HepG2 (cell line): Measurements from ENCODE around the gene SECTM1. TPM values are rescaled to one million over a fixed set of nuclear protein-coding genes. Genes with fewer than 3 reads are reported as not detected.

Source experiments
- AGO2 ChIP-seq: fragments of 200-400 bp; formaldehyde crosslinking; optimal IDR thresholded peaks from 2 replicates; pipeline ENCODE3; 2017; ENCODE audit warnings: mild to moderate bottlenecking, low read depth, low read length, moderate library complexity
- ATF7 ChIP-seq, 2 experiments: fragments of 450-650 bp in 1 of 2; sonication (generic) in 1 of 2; formaldehyde crosslinking in 1 of 2; IDR thresholded peaks; 2 replicates each; pipeline versions ENCODE4 v1.4.0 to v1.6.1; 2016 to 2020; ENCODE audit warnings: antibody characterized with exemption in 1 of 2, mild to moderate bottlenecking in 1 of 2, missing genetic modification reagents in 1 of 2
- BHLHE40 ChIP-seq: IDR thresholded peaks from 2 replicates; pipeline ENCODE4 v1.6.1; 2011; ENCODE audit warnings: low read length, improper control_type of control experiment
- BRD4 ChIP-seq: sonication (generic); formaldehyde crosslinking; IDR thresholded peaks from 2 replicates; pipeline ENCODE4 v1.4.0; 2020; ENCODE audit warnings: missing genetic modification reagents
- GFI1 ChIP-seq: sonication (generic); formaldehyde crosslinking; IDR thresholded peaks from 2 replicates; pipeline ENCODE4 v1.5.0; 2020; ENCODE audit warnings: missing genetic modification reagents, mild to moderate bottlenecking, borderline replicate concordance
- HES4 ChIP-seq: sonication (generic); formaldehyde crosslinking; IDR thresholded peaks from 2 replicates; pipeline ENCODE4 v1.9.0; 2021; ENCODE audit warnings: mild to moderate bottlenecking, missing genetic modification reagents, borderline replicate concordance
- NFIB ChIP-seq: sonication (generic); formaldehyde crosslinking; IDR thresholded peaks from 2 replicates; pipeline ENCODE4 v1.9.0; 2021; ENCODE audit warnings: missing genetic modification reagents, mild to moderate bottlenecking, borderline replicate concordance
- NFYB ChIP-seq: sonication (generic); formaldehyde crosslinking; IDR thresholded peaks from 2 replicates; pipeline ENCODE4 v1.4.0; 2020; ENCODE audit warnings: missing genetic modification reagents
- PCBP2 ChIP-seq: fragments of 200-400 bp; formaldehyde crosslinking; optimal IDR thresholded peaks from 2 replicates; pipeline ENCODE3; 2018; ENCODE audit warnings: low read length, low read depth; ENCODE audit not compliant: poor library complexity, severe bottlenecking
- RXRA ChIP-seq: sonication (generic); formaldehyde crosslinking; IDR thresholded peaks from 2 replicates; pipeline ENCODE4 v1.5.1; 2020; ENCODE audit warnings: missing genetic modification reagents
- SAP130 ChIP-seq: IDR thresholded peaks from 2 replicates; pipeline ENCODE4 v1.6.1; 2016; ENCODE audit warnings: low read depth
- SIN3A ChIP-seq: IDR thresholded peaks from 2 replicates; pipeline ENCODE4 v1.6.1; 2011; ENCODE audit warnings: low read depth, mild to moderate bottlenecking, control low read depth, low read length, borderline replicate concordance
- SRSF1 ChIP-seq: fragments of 200-400 bp; formaldehyde crosslinking; optimal IDR thresholded peaks from 2 replicates; pipeline ENCODE3; 2017; ENCODE audit warnings: mild to moderate bottlenecking, low read depth, low read length, moderate library complexity
- TARDBP ChIP-seq: sonication (generic); formaldehyde crosslinking; IDR thresholded peaks from 2 replicates; pipeline ENCODE4 v1.8.0; 2022; ENCODE audit warnings: mild to moderate bottlenecking, missing genetic modification reagents
- TCF7L2 ChIP-seq: IDR thresholded peaks from 2 replicates; pipeline ENCODE4 v1.6.1; 2011; ENCODE audit warnings: mild to moderate bottlenecking, low read depth, low read length, moderate library complexity
- TRIM24 ChIP-seq: sonication (generic); formaldehyde crosslinking; IDR thresholded peaks from 2 replicates; pipeline ENCODE4 v1.8.0; 2022; ENCODE audit warnings: mild to moderate bottlenecking, missing genetic modification reagents
- XBP1 ChIP-seq: sonication (generic); formaldehyde crosslinking; IDR thresholded peaks from 2 replicates; pipeline ENCODE4 v1.5.0; 2020; ENCODE audit warnings: missing genetic modification reagents
- ZKSCAN1 ChIP-seq: fragments of 150-350 bp; IDR thresholded peaks from 2 replicates; pipeline ENCODE4 v1.6.1; 2014; ENCODE audit warnings: low read length
- ZNF75D ChIP-seq: sonication (generic); formaldehyde crosslinking; IDR thresholded peaks from 2 replicates; pipeline ENCODE4 v1.8.1; 2023; ENCODE audit warnings: missing genetic modification reagents, mild to moderate bottlenecking, borderline replicate concordance
- polyA plus RNA-seq, 8 experiments: library from polyadenylated mRNA; depleted of rRNA in 3 of 8; stranded (reverse) in 7 of 8; unstranded in 1 of 8; fragments of >200 nt; fragmentation: Illumina TruSeq in 4 of 8; extraction: Trizol in 4 of 8; gene quantifications; 2 replicates each; pipeline versions ENCODE4 v1.2.1 to v1.2.3, GENCODE V29; 2011 to 2016; ENCODE audit warnings: low read depth in 4 of 8, missing spikeins in 1 of 8, mixed read lengths in 1 of 8; ENCODE audit not compliant: insufficient read depth in 1 of 8
- total RNA-seq, 5 experiments: library from RNA; depleted of rRNA; stranded (reverse); fragments of >200 nt; fragmentation: Illumina TruSeq; extraction: Trizol; gene quantifications; 2 replicates each; pipeline ENCODE4 v1.2.3, GENCODE V29; 2016; ENCODE audit warnings: low read depth in 1 of 5
- TF ChIP-seq, protein P1 (sequence below): sonication (generic); formaldehyde crosslinking; IDR thresholded peaks from 2 replicates; pipeline ENCODE4 v1.5.0; 2020; ENCODE audit warnings: missing genetic modification reagents
- TF ChIP-seq, protein P2 (sequence below): sonication (generic); formaldehyde crosslinking; IDR thresholded peaks from 2 replicates; pipeline ENCODE4 v1.9.0; 2021; ENCODE audit warnings: missing genetic modification reagents, borderline replicate concordance
- TF ChIP-seq, protein P3 (sequence below): sonication (generic); formaldehyde crosslinking; IDR thresholded peaks from 2 replicates; pipeline ENCODE4 v1.5.1; 2020; ENCODE audit warnings: mild to moderate bottlenecking, missing genetic modification reagents, borderline replicate concordance

SECTM1 gene
- total and polyA plus RNA-seq, 2 of the 13 experiments (the other 11 are each of a cell fraction or from before 2014, with no cell fraction given): 3.5 to 5.3 TPM

DNA sequence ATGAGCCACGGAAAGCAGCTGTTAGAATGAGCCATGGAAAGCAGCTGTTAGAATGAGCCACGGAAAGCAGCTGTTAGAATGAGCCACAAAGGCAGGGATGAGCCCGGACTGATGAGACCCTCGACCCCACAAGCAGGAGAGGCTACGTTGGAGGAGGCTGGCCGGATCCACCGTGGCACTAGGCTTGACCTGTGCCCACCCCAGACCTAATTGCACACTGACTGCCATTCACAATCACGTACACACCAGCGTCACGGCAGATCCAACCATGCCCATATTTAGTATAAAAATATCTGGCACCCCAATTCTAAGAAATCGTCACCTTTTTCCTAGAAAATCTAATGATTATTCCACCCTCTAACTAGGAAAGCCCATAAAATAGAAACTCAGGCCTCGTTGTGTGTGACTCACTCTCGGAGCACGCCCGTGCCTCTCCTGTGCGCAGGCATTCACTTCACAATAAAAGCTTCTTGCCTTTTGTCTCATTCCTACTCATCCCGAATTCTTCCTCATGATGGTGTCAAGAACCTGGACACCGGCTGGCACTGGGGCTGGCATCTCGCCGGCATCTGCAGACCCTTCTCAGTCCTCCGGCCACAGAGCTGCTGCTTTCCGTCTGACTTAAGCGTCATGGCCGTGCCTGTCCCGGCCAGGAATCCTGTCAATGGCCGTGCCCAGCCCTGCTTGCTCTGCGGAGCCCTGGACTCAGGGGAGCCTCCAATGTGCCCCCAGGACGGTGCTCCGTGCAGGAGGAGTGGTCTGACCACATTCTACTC, 5.5 kb upstream of the SECTM1 start (continued):
- TF ChIP-seq ATF7 (IDR thresholded peaks at IDR 0.05) (no peak), ATF7 (CRISPR knock-in tag; IDR thresholded peaks at IDR 0.05) (no peak), BHLHE40 (peak; percentile 71), SIN3A (no peak), XBP1 (no peak), ZKSCAN1 (no peak), RXRA (CRISPR knock-in tag) (0 out of 2 replicates have a peak, but pooled peaks have one; percentile 13), ZNF75D (no peak), SAP130 (CRISPR knock-in tag) (peak; percentile 29), NFIB (no peak), AGO2 (peak; percentile 74), NFYB (no peak), HES4 (CRISPR knock-in tag) (no peak), TCF7L2 (no peak), SRSF1 (peak; percentile 77), TRIM24 (CRISPR knock-in tag) (no peak), TARDBP (CRISPR knock-in tag) (0 out of 2 replicates have a peak, but pooled peaks have one; percentile 35), GFI1 (CRISPR knock-in tag) (no peak), PCBP2 (no peak), BRD4 (CRISPR knock-in tag) (peak; percentile 9)
- TF ChIP-seq, protein P1, sequence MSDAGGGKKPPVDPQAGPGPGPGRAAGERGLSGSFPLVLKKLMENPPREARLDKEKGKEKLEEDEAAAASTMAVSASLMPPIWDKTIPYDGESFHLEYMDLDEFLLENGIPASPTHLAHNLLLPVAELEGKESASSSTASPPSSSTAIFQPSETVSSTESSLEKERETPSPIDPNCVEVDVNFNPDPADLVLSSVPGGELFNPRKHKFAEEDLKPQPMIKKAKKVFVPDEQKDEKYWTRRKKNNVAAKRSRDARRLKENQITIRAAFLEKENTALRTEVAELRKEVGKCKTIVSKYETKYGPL (CRISPR knock-in tag): no peak
- TF ChIP-seq, protein P2, sequence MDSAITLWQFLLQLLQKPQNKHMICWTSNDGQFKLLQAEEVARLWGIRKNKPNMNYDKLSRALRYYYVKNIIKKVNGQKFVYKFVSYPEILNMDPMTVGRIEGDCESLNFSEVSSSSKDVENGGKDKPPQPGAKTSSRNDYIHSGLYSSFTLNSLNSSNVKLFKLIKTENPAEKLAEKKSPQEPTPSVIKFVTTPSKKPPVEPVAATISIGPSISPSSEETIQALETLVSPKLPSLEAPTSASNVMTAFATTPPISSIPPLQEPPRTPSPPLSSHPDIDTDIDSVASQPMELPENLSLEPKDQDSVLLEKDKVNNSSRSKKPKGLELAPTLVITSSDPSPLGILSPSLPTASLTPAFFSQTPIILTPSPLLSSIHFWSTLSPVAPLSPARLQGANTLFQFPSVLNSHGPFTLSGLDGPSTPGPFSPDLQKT (CRISPR knock-in tag): no peak
- TF ChIP-seq, protein P3, sequence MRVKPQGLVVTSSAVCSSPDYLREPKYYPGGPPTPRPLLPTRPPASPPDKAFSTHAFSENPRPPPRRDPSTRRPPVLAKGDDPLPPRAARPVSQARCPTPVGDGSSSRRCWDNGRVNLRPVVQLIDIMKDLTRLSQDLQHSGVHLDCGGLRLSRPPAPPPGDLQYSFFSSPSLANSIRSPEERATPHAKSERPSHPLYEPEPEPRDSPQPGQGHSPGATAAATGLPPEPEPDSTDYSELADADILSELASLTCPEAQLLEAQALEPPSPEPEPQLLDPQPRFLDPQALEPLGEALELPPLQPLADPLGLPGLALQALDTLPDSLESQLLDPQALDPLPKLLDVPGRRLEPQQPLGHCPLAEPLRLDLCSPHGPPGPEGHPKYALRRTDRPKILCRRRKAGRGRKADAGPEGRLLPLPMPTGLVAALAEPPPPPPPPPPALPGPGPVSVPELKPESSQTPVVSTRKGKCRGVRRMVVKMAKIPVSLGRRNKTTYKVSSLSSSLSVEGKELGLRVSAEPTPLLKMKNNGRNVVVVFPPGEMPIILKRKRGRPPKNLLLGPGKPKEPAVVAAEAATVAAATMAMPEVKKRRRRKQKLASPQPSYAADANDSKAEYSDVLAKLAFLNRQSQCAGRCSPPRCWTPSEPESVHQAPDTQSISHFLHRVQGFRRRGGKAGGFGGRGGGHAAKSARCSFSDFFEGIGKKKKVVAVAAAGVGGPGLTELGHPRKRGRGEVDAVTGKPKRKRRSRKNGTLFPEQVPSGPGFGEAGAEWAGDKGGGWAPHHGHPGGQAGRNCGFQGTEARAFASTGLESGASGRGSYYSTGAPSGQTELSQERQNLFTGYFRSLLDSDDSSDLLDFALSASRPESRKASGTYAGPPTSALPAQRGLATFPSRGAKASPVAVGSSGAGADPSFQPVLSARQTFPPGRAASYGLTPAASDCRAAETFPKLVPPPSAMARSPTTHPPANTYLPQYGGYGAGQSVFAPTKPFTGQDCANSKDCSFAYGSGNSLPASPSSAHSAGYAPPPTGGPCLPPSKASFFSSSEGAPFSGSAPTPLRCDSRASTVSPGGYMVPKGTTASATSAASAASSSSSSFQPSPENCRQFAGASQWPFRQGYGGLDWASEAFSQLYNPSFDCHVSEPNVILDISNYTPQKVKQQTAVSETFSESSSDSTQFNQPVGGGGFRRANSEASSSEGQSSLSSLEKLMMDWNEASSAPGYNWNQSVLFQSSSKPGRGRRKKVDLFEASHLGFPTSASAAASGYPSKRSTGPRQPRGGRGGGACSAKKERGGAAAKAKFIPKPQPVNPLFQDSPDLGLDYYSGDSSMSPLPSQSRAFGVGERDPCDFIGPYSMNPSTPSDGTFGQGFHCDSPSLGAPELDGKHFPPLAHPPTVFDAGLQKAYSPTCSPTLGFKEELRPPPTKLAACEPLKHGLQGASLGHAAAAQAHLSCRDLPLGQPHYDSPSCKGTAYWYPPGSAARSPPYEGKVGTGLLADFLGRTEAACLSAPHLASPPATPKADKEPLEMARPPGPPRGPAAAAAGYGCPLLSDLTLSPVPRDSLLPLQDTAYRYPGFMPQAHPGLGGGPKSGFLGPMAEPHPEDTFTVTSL (CRISPR knock-in tag): no peak
